Suprapubic skin (tissue), 3 donors: ENCODE measurements around the gene P3H1.
"Not testable (repeated sequence)": the region's sequence is repeated elsewhere in the genome, so short reads cannot be mapped to it uniquely, and the experiment has no call there.

Experiments used
- POLR2A ChIP-seq, 2 donors: fragments of 450-650 bp; IDR thresholded peaks; one replicate each; pipeline ENCODE4 v1.6.1; 2017; ENCODE audit warnings: antibody characterized with exemption in 2 of 2, mild to moderate bottlenecking in 2 of 2, moderate library complexity in 2 of 2
- TF ChIP-seq, protein P1 (sequence below), 2 donors: fragments of 200-600 bp in 1 of 2; fragments of 450-650 bp in 1 of 2; sonication (generic) in 1 of 2; IDR thresholded peaks; one replicate each; pipeline ENCODE4 v1.5.1; 2016 to 2019; ENCODE audit warnings: antibody characterized with exemption in 2 of 2, mild to moderate bottlenecking in 1 of 2, moderate library complexity in 1 of 2

DNA sequence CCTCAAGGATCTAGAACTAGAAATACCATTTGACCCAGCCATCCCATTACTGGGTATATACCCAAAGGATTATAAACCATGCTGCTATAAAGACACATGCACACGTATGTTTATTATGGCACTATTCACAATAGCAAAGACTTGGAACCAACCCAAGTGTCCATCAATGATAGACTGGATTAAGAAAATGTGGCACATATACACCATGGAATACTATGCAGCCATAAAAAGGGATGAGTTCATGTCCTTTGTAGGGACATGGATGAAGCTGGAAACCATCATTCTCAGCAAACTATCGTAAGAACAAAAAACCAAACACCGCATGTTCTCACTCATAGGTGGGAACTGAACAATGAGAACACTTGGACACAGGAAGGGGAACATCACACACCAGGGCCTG, 48.0 kb upstream of the P3H1 start:
- TF ChIP-seq POLR2A (IDR thresholded peaks at IDR 0.05), result not testable (repeated sequence)
- TF ChIP-seq, protein P1, sequence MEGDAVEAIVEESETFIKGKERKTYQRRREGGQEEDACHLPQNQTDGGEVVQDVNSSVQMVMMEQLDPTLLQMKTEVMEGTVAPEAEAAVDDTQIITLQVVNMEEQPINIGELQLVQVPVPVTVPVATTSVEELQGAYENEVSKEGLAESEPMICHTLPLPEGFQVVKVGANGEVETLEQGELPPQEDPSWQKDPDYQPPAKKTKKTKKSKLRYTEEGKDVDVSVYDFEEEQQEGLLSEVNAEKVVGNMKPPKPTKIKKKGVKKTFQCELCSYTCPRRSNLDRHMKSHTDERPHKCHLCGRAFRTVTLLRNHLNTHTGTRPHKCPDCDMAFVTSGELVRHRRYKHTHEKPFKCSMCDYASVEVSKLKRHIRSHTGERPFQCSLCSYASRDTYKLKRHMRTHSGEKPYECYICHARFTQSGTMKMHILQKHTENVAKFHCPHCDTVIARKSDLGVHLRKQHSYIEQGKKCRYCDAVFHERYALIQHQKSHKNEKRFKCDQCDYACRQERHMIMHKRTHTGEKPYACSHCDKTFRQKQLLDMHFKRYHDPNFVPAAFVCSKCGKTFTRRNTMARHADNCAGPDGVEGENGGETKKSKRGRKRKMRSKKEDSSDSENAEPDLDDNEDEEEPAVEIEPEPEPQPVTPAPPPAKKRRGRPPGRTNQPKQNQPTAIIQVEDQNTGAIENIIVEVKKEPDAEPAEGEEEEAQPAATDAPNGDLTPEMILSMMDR (IDR thresholded peaks at IDR 0.05), result not testable (repeated sequence)
